Kidney epithelial cell (primary cell): ENCODE data around the gene TRIM67. TPM values are rescaled to one million over a fixed set of nuclear protein-coding genes. Genes with fewer than 3 reads are reported as not detected.

Experiments
- DNase-seq: peaks from one replicate; pipeline ENCODE4 v3.0.0-alpha.2; 2010; ENCODE audit warnings: low read depth
- H3K27me3 ChIP-seq: 2 replicates; pipeline ENCODE4 v1.6.0; 2011; ENCODE audit warnings: low read length; ENCODE audit not compliant: control insufficient read depth, insufficient read depth
- H3K36me3 ChIP-seq: 2 replicates; pipeline ENCODE4 v1.5.1; 2011; ENCODE audit warnings: low read length; ENCODE audit not compliant: control insufficient read depth, insufficient read depth
- H3K4me3 ChIP-seq: 2 replicates; pipeline ENCODE4 v1.5.1; 2011; ENCODE audit warnings: low read depth, mild to moderate bottlenecking, control low read depth, low read length
- CTCF ChIP-seq: IDR thresholded peaks from 2 replicates; pipeline ENCODE4 v1.5.1; 2011; ENCODE audit warnings: mild to moderate bottlenecking, moderate library complexity, low read length, control low read depth, inconsistent platforms; ENCODE audit not compliant: insufficient read depth, poor library complexity, severe bottlenecking
- total RNA-seq: library from RNA; depleted of rRNA; stranded (reverse); fragments of >200 nt; gene quantifications from 2 replicates; pipeline ENCODE4 v1.2.3, GENCODE V29; 2015

The TRIM67 gene
- total RNA-seq, 1 donor from 2014 or later, result 0.63 TPM

DNA sequence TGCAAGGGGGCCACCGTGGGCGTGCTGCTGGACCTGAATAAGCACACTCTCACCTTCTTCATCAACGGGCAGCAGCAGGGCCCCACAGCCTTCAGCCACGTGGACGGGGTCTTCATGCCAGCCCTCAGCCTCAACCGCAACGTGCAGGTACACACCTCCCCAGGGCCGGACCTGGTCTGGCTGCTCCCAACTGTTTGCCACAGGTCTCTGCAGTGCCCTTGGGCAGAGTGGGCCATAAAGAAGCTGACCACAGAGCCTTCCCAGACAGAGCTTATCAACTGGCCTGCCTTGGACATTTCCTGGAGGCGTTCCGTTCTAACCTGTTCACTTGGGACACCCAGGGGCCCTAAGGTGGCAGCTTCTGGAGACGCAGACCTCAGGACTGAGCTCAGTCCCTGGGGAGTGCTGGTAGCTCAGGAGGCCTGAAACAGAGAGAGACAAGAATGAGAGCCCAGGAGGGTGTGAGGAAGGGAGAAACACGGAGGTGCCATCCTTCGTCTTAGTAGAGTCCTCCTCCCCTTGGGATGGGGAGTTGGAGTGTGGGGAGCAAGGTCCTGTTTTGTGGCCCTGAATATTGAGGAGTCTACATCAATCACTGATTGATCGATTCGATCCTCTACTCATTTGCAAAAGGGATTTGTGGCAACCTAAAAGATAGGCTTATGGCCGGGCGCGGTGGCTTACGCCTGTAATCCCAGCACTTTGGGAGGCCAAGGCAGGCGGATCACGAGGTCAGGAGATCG, 52.1 kb downstream of the TRIM67 start:
- no peak overlapping the region for H3K4me3 ChIP-seq
- no peak for TF ChIP-seq CTCF
- DNase-seq, result no peak
- H3K36me3 ChIP-seq, result no peaks in the 10 kb centered on the region
- H3K27me3 ChIP-seq, result peaks cover 9% of the 10 kb centered on the region

DNA sequence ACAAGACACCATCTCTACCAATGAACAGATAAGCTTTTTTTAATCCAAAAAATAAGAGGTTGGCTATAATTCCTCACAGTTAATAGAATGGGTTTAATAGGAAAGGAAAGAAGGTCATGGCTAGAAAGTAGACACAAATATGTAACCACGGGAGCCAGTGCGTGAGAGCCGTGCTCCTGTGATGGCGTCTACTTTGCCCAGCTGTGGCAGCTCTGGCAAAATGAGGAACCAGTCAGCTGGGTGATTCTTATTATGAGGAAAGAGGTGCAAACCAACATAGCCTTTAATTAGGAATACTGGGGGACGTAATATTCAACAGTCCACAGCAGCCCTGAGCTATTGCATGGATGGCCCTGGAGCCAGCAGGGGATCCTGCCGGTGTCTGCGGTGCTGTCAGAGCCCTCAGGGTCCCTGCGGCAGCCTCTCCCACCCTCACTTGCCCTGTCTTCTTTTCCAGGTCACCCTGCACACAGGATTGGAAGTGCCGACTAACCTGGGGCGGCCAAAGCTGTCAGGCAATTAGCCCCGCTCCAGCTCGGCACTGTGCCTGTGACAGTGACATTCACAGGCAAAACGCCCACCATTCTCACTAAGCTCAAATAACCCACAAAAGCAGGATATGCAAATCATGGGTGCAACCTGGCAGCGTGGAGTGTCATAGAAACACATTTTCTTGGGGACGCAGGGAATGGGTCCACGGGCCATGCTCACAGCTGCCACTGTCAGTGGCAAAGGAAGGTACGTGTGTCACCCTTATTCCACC, 53.2 kb downstream of the TRIM67 start:
- DNase-seq, result no peak
- Histone ChIP-seq H3K4me3 (no peak overlapping the region), H3K27me3 (peaks cover 9% of the 10 kb centered on the region), H3K36me3 (no peaks in the 10 kb centered on the region)
- TF ChIP-seq CTCF, result no peak

- no peaks in the 10 kb centered on the region for H3K36me3 ChIP-seq
- TF ChIP-seq CTCF, result no peak
- H3K27me3 ChIP-seq, result peaks cover 9% of the 10 kb centered on the region
- no peak overlapping the region for H3K4me3 ChIP-seq
- no peak for DNase-seq
Observed at GRCh38 chr1:231215681-231216385, 54.0 kb downstream of the TRIM67 start.

DNA sequence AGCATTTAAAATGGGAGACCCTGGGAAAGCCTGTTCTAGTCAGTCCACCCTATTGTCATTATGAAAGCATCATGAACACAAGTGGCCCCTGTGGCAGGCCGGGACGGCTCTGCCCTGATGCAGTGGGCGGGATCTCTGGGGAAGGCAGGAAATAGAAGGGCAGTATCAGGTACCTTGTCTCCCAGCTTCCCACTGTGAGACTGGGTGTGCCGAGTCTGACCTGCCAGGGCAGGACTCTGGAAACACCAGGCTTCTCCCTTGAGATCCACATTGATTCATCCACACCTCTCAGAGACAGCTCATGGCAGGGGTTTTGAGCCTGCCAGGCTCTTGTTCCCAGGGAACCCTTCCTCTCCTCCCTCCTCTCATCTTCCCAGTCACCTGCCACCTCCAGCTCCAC, 54.6 kb downstream of the TRIM67 start:
- TF ChIP-seq CTCF, result no peak
- H3K27me3 ChIP-seq, result peaks cover 9% of the 10 kb centered on the region
- DNase-seq, result no peak
- H3K4me3 ChIP-seq, result no peak overlapping the region
- no peaks in the 10 kb centered on the region for H3K36me3 ChIP-seq

DNA sequence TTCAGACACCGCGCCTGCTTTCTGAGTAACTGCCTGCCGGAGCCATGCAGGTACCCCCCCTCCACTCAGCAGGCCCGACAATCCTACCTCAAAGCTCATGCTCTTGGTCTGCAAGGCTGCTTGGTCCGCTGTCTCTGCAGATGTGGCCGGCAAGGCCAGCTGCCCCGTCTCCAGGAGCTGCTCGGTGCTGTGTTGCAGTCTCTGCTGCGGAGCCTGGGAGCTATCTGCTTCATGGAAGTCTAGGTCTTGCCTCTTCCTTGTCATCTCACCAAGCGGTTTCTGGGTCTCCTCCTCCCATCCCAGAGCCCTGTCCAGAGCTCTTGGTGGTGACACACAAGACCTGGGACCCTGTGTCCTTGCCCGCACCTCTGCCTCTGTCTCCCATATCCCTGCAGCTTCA, 55.2 kb downstream of the TRIM67 start:
- no peak for TF ChIP-seq CTCF
- H3K36me3 ChIP-seq, result no peaks in the 10 kb centered on the region
- no peak for DNase-seq
- no peak overlapping the region for H3K4me3 ChIP-seq
- H3K27me3 ChIP-seq, result peaks cover 9% of the 10 kb centered on the region
